Fibroblast of upper back skin (primary cell): ENCODE data around the gene CWC27.

Experiments used
- DNase-seq: peaks from one replicate; pipeline ENCODE4 v3.0.0-alpha.2; 2013

CWC27 gene, protein sequence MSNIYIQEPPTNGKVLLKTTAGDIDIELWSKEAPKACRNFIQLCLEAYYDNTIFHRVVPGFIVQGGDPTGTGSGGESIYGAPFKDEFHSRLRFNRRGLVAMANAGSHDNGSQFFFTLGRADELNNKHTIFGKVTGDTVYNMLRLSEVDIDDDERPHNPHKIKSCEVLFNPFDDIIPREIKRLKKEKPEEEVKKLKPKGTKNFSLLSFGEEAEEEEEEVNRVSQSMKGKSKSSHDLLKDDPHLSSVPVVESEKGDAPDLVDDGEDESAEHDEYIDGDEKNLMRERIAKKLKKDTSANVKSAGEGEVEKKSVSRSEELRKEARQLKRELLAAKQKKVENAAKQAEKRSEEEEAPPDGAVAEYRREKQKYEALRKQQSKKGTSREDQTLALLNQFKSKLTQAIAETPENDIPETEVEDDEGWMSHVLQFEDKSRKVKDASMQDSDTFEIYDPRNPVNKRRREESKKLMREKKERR

DNA sequence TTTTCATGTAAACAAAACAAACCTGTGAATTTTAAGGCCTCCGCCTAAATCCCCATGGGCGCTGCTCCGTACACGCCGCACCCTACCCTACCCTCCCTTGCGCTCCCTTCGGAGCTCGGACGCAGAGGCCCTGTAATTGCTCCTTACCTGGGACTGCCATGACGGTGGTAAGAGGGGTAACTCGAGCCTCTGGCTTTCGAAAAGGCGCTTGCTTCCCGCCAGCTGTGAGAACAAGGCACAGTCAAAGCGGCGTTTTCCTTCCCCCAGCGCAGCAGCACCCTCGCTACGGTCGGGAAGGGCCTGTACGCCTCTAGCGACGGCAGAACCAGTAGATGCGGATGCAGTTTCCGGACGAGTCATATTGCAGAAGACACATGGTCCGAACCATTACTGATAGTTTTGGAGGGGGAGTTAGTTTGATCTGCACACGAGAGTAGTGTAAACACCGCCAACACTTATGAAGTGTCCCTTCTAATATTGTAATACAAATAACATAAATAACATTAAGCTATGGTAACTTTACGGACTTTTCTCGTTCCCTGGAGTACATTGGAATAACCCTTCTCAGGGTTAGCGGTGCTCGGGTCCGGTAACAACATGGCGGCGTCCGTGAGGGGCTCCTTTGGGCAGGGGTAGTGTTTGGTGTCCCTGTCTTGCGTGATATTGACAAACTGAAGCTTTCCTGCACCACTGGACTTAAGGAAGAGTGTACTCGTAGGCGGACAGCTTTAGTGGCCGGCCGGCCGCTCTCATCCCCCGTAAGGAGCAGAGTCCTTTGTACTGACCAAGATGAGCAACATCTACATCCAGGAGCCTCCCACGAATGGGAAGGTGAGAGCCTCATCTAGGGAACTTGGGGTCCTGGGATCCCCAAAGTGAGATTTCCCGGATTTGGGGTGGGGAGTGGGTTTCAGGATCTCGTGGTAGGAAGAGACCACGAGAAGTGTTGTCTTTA, at the start of gene CWC27, which contains the start of gene SREK1IP1:
Gene CWC27 (plus strand): TSS at position 573 of the 955 bp plus-strand sequence. CDS start 217 bp downstream, at position 790.
Gene SREK1IP1 (minus strand): TSS at position 334 of the 955 bp plus-strand sequence. CDS start 174 bp downstream, at position 160.
- peak; percentile 91 for DNase-seq

- no peak for DNase-seq
Observed at GRCh38 chr5:64722588-64722987, 46.1 kb upstream of the CWC27 start.

GRCh38 chr5:64727150-64727549, 41.6 kb upstream of the CWC27 start:
- DNase-seq: no peak

- DNase-seq: no peak
Observed at GRCh38 chr5:64742411-64742810, 26.3 kb upstream of the CWC27 start.

- DNase-seq: peak; percentile 1
Observed at GRCh38 chr5:64742821-64743220, 25.9 kb upstream of the CWC27 start.

GRCh38 chr5:64744914-64745313, 23.8 kb upstream of the CWC27 start:
- no peak for DNase-seq

- DNase-seq: peak; percentile 29
Observed at GRCh38 chr5:64746446-64746845, 22.3 kb upstream of the CWC27 start.

GRCh38 chr5:64749385-64749784, 19.3 kb upstream of the CWC27 start:
- no peak for DNase-seq

GRCh38 chr5:64754066-64754465, 14.7 kb upstream of the CWC27 start:
- DNase-seq: no peak

- no peak for DNase-seq
Observed at GRCh38 chr5:64758901-64759300, 9.8 kb upstream of the CWC27 start.

DNA sequence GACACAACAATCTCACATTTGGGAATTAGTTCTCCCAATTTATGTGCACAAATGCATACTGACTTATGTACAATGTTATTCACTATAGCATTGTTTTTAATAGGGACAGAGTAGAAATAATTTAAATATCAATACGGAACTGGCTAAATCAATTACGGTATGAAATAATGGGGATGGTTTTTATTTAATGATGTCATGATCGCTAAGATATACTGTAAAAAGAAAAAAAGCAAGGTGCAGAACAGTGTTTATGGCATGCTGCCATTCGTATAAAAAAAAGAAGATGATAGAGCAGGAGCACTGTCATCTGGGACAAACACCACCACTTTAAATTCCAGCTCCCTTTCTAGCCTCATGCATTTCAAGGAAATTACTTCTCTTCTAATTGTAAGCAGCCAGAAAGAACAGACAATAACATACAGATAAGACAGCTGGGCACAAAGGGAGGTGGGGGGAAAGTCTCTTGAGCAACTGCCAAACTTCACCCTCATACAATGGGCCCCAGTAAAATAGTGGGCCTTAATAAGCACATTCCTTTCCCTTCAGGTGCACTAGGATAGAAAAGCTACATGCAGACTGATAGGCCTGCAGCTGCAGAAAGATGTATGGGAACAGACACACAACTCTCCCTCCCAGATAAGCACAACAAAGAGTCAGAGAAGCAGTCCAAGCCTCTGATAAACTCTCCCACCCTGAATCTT, 8.6 kb upstream of the CWC27 start:
- no peak for DNase-seq

DNA sequence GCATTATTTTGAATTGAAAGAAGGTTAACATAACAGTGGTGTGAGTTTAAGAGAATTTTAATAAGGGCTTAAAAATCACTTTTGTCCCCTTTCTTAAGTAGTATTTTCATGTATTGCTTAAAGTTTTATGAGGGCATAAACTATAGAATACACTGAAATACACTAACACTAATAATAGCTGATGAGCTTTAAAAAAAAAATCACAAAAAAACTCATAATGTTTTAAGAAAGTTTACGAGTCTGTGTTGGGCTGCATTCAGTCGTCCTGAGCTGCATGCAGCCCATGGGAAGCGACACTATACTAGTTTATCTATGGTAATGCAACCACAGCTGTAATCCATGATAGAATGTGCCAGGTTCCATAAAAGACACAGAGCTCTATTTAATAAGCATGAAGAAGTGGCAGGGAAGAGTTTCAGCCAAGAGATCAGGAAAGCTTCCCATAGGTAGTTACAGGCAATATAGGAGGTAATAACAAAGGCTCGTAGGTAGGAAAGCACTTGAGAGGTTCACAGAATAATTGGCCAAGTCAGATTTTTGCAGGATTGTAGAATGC, 4.7 kb upstream of the CWC27 start:
- no peak for DNase-seq

DNA sequence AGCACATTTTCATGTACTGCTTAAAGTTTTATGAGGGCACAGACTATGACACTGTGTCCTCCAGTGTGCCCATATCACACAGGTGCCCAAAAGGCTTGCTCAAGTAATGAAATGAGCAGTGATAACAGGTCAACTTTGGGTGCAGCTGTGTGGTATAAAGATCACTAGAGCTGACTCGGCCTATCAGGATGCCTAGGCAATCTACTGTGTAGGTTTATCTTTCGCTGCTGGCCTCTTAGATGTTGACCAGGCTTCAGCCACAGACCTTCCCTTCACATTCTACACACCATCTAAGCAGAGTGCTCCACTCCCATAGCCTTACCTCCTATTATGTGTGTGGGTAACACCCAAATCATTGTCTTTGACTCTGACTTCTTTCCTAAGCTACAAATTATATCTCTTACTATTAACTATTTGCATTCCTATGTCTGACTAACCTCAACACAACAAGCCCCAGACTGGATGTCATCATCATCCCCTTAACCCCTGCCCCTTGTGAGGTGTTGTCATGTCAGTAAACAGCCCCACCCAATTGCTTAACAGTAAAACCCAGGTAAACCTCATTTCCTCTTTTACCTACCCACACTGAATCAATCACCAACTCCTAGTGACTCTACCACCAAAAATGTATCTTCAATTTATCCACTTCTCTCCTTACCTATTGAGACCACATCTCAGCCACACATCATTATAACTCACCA, 2.8 kb upstream of the CWC27 start:
- peak; percentile 3 for DNase-seq

- no peak for DNase-seq
Observed at GRCh38 chr5:64766941-64767340, 1.8 kb upstream of the CWC27 start.

DNA sequence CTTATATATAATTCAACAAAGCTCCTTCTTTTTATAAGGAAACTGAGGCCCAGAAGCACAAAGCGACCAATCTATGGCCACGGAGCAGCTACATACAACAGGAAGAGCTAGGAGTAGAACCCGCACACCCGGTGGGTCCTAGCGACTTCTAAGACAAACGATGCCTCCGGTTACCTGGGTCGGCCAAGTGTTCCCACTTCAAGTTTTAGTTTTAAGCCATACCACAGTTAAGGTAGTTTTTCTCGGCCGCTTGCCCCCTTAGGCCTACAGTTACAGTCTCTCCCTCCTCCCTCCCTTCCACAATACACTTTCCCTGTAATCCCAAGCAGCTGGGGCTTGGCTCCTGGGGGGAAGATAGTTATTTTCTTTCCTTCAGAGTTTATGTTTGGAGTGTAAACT, 772 bp upstream of the CWC27 start:
- DNase-seq: peak; percentile 3

DNA sequence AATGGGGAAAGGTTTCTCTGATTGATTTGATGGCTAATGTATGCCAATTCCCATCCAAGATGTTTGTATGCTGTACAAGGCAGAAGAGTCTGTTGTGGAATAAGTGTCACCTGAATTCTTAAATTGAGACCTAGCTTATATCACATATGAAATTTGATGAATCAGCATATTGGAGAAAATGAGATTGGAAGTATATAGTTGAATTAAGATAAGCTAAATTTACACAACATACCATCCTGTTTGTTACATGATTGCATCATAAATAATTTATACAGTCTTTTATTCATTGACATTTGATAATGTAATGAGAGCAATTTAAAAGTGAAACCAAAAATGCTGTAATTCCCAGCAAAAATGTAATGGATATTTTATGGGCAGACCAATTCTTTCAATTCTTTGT, 1.1 kb downstream of the CWC27 start:
- no peak for DNase-seq

GRCh38 chr5:64771736-64772135, 3.0 kb downstream of the CWC27 start:
- DNase-seq: no peak

DNA sequence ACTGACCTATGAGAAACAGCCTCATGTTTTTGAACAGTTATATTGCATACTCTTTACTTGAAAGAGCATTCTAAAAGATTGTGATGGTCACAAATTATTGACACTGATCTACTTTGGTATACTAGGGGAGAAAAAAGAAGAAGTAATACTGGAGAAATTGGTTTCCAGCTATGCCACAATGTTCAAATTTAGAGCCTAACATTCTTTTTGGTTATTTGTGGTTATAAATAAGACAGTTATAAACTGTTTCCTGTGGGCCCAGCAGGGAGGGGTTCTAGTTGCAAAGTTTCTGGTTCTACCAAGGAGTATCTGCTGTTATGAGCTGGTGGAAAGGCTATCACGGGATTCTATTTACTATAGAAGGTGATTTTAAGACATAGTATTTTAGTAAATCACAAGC, 4.8 kb downstream of the CWC27 start:
- DNase-seq: no peak

GRCh38 chr5:64775291-64775690, 6.6 kb downstream of the CWC27 start:
- no peak for DNase-seq

- DNase-seq: peak; percentile 78
Observed at GRCh38 chr5:64784451-64785025, 15.8 kb downstream of the CWC27 start.

DNA sequence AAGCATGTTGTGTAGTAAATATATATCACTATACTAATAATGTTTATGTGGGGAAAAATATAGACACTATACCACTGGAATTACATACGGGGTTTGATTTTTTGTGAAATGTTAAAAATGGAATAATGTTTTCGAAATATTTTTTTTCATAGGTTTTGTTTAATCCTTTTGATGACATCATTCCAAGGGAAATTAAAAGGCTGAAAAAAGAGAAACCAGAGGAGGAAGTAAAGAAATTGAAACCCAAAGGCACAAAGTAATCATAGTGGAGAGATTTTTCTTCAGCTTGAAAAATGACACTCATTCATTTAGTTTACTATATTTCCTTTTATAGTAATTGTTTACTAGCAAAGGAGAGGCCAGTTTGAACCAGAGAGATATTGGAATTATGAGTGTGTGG, 17.6 kb downstream of the CWC27 start:
- DNase-seq: no peak

DNA sequence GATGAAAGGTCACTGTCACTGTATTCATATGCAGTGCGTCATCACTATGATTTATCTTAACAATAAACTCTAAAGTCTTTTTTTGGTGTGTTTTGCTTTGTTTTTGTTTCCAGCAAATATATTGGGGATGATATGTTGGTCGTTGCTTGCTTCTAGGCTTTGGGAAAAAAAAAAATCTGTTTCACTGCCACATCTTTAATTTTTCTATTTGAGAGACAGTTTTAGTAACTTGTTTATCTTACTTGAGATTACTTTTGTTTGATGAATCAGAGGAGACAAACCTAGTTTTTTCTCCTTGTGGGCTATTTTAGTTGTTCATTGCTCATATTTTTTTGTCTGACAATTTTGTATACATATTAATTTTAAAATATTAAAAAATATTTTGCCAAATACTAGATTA, 19.4 kb downstream of the CWC27 start:
- DNase-seq: no peak
